NB4 (cell line): ENCODE data around the gene ESYT2.

Experiments used
- DNase-seq: peaks from one replicate; pipeline ENCODE4 v3.0.0; 2010; ENCODE audit warnings: low read depth
- H3K4me3 ChIP-seq: one replicate; pipeline ENCODE4 v1.5.1; 2011; ENCODE audit warnings: mild to moderate bottlenecking, low read depth, low read length, moderate library complexity
- MYC ChIP-seq: IDR thresholded peaks from 2 replicates; pipeline ENCODE4 v1.6.1; 2011; ENCODE audit warnings: low read depth, low read length
- POLR2A ChIP-seq: IDR thresholded peaks from 2 replicates; pipeline ENCODE4 v1.6.1; 2011; ENCODE audit warnings: mild to moderate bottlenecking; ENCODE audit not compliant: insufficient read length; ENCODE audit errors: extremely low read depth
- TF ChIP-seq, protein P1 (sequence below): IDR thresholded peaks from one replicate; pipeline ENCODE4 v1.5.1; 2012; ENCODE audit warnings: low read depth, low read length
- TF ChIP-seq, protein P2 (sequence below): IDR thresholded peaks from 2 replicates; pipeline ENCODE4 v1.6.1; 2011; ENCODE audit warnings: low read depth, low read length

The ESYT2 gene

DNA sequence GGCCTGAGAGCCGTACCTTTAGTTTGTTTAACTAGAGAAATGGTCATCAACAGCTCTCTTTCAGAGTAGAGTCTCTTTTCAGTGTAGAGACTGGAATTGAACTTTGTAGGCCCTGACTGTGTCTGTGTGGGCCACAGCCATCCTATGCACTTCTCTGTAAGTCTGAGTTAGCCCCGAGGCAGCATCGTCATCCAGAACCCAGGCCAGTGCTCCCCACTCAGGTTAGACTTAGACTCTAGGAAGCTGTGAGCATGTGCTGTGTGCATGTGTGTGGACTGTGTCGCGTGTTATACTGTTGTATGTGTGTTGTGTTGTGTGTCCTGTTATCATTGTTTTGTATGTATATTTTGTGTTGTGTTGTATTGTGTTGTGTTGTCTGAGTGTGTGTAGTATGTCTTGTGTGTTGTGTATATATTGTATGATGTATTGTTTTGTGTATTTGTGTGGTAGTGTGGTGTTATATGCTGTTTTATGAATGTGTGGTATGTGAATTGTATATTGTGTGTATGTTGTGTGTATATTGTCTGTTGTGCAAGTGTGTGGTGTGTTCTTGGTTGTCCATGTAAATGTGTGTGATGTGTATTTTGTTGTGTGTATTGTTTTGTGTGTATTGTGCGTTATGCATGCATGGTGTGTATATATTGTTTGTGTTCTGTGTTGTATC, 106.6 kb downstream of the ESYT2 start:
- DNase-seq = no peak
- TF ChIP-seq POLR2A (no peak), MYC (no peak)
- TF ChIP-seq, protein P1, sequence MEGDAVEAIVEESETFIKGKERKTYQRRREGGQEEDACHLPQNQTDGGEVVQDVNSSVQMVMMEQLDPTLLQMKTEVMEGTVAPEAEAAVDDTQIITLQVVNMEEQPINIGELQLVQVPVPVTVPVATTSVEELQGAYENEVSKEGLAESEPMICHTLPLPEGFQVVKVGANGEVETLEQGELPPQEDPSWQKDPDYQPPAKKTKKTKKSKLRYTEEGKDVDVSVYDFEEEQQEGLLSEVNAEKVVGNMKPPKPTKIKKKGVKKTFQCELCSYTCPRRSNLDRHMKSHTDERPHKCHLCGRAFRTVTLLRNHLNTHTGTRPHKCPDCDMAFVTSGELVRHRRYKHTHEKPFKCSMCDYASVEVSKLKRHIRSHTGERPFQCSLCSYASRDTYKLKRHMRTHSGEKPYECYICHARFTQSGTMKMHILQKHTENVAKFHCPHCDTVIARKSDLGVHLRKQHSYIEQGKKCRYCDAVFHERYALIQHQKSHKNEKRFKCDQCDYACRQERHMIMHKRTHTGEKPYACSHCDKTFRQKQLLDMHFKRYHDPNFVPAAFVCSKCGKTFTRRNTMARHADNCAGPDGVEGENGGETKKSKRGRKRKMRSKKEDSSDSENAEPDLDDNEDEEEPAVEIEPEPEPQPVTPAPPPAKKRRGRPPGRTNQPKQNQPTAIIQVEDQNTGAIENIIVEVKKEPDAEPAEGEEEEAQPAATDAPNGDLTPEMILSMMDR = no peak
- TF ChIP-seq, protein P2, sequence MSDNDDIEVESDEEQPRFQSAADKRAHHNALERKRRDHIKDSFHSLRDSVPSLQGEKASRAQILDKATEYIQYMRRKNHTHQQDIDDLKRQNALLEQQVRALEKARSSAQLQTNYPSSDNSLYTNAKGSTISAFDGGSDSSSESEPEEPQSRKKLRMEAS = no peak
- no peak overlapping the region for H3K4me3 ChIP-seq

- H3K4me3 ChIP-seq = no peak overlapping the region
- TF ChIP-seq POLR2A (no peak), MYC (no peak)
- TF ChIP-seq, protein P1 = no peak
- TF ChIP-seq, protein P2 = no peak
- DNase-seq = peak; percentile 54
These were observed 109.2 kb downstream of the ESYT2 start for GRCh38 chr7:158720112-158720511.

- TF ChIP-seq POLR2A (no peak), MYC (no peak)
- TF ChIP-seq, protein P2 = no peak
- TF ChIP-seq, protein P1 = no peak
- H3K4me3 ChIP-seq = no peak overlapping the region
- DNase-seq = no peak
These were observed 112.5 kb downstream of the ESYT2 start for GRCh38 chr7:158716802-158717201.

GRCh38 chr7:158710651-158711102, 118.6 kb downstream of the ESYT2 start:
- H3K4me3 ChIP-seq = peak overlapping the region; percentile 29
- DNase-seq = peak; percentile 95
- TF ChIP-seq, protein P1 = no peak
- no peak; the same call in 1 of the 2 replicates for TF ChIP-seq MYC
- TF ChIP-seq, protein P2 = peak; percentile 65
- no peak for TF ChIP-seq POLR2A

DNA sequence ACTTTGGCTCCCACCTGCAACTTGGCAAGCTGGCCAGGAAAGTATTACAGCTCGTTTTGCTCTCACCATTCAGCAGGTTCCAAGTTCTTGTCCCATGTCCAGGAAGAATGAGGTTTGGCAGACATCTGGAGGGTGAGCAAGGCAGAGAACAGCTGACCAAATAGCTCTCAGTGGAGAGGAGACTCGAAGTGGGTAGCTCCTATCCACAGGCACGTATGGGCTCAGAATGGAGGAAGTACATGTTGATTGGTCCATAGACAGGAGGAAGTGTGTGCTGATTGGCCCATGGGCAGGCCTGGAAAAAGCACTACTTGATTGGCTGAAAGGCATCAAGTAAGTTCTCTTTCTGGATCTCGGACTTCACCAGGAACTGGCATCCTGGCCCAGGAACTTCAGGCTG, 121.7 kb downstream of the ESYT2 start:
- TF ChIP-seq MYC (no peak), POLR2A (no peak)
- TF ChIP-seq, protein P1 = no peak
- TF ChIP-seq, protein P2 = no peak
- peak; percentile 51 for DNase-seq
- H3K4me3 ChIP-seq = no peak overlapping the region
